Heart left ventricle (tissue), 13 donors: ENCODE data around the gene TAF1B.

Source experiments
- POLR2A ChIP-seq, 2 donors: fragments of 450-650 bp; IDR thresholded peaks; one replicate each; pipeline ENCODE4 v1.6.1; 2017; ENCODE audit warnings: antibody characterized with exemption in 2 of 2, mild to moderate bottlenecking in 2 of 2, moderate library complexity in 2 of 2
- TF ChIP-seq, protein P1 (sequence below), 12 donors: fragments of 200-600 bp; sonication (generic) in 4 of 12; IDR thresholded peaks; one replicate each; pipeline versions ENCODE4 v1.5.0 to v1.8.0; 2018 to 2022; ENCODE audit warnings: antibody characterized with exemption in 12 of 12, mild to moderate bottlenecking in 5 of 12
- donor health status: ischemic (EF 13 %, LVEDD 7.1; RV severe dilation, severe dysfunction).
- donor health status: DM: no; HTN: yes; CAD: no.
- donor health status: DM: no; HTN: no; CAD: no.
- donor health status: ischemic (EF 25% LVEDD 6.9; RV normal size, moderate dysfunction).
- donor health status: ischemic (EF 25% LVEDD 5.7; RV mildly dilated, moderate dysfunction).
- donor health status: ischemic (EF 35%, LVEDD 5.7; RV mildly dilated, moderate dysfunction).
- donor health status: nonischemic (EF 11% LVEDD 7.7; RV severe dilation, severe dysfunction).
- donor health status: DM: yes; HTN: yes; CAD: no.
- donor health status: PGD.
- donor health status: ischemic (EF 29% LVEDD 5.4; RV normal size, mild dysfunction).
- donor health status: nonischemic (EF 23%, LVEDD 6.1; RV moderate dilation, normal function).

DNA sequence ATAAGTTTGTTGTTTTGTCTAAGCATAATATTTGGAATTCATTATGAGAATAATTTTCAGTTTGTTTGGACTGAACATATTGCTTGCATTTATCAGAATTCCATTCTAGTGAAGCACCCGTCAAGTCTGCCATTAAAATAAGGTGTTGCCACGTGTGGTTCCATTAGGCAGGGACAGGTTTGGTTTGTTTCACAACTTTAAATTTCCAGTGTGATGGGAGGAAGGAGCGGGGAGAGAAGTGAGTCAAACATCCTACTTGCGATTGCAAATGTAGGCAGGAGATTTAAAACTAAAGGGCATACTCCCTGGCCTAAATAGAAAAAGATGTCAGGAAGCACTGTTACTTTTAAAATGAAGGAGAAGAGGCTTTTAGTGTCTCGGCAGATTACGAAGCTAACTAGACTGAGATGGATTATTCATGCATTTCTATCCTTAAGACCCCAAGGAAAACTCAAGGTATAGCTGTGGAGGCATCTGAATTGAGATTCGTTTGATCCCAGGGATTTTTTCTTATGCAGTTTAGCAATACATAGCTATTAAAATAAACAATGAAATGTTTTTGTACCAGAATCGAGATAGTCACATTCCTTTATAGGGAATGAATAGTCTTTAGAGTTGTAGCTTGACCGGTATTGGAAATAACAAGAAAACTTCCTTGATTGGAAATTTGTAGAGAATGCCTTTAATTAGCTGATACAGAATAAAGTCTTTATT is 128.0 kb downstream of the TAF1B start:
- TF ChIP-seq, protein P1, sequence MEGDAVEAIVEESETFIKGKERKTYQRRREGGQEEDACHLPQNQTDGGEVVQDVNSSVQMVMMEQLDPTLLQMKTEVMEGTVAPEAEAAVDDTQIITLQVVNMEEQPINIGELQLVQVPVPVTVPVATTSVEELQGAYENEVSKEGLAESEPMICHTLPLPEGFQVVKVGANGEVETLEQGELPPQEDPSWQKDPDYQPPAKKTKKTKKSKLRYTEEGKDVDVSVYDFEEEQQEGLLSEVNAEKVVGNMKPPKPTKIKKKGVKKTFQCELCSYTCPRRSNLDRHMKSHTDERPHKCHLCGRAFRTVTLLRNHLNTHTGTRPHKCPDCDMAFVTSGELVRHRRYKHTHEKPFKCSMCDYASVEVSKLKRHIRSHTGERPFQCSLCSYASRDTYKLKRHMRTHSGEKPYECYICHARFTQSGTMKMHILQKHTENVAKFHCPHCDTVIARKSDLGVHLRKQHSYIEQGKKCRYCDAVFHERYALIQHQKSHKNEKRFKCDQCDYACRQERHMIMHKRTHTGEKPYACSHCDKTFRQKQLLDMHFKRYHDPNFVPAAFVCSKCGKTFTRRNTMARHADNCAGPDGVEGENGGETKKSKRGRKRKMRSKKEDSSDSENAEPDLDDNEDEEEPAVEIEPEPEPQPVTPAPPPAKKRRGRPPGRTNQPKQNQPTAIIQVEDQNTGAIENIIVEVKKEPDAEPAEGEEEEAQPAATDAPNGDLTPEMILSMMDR (IDR thresholded peaks at IDR 0.05) = no peak
- no peak for TF ChIP-seq POLR2A (IDR thresholded peaks at IDR 0.05)
